ENCODE measurements around the gene TUBA3E. TPM values are rescaled to one million over a fixed set of nuclear protein-coding genes. Genes with fewer than 3 reads are reported as not detected.
"Not testable (repeated sequence)": the region's sequence is repeated elsewhere in the genome, so short reads cannot be mapped to it uniquely, and the experiment has no call there.

TUBA3E gene
- total RNA-seq, 1 donor from 2014 or later, result not detected

- intact Hi-C loops (cut with DNase I), result no loop called here
These were observed 33.4 kb upstream of the TUBA3E start for GRCh38 chr2:130231656-130232055.

GRCh38 chr2:130230907-130231306, 32.7 kb upstream of the TUBA3E start:
- H3K9me3 ChIP-seq; H3K36me3 ChIP-seq; H3K27me3 ChIP-seq; H3K4me1 ChIP-seq; H3K4me3 ChIP-seq; DNase-seq (ENCODE audit: low spot score in 2 of 2); H3K27ac ChIP-seq; intact Hi-C loops (cut with DNase I): not testable (repeated sequence)

More at GRCh38 chr2:130231656-130232055, 33.4 kb upstream of the TUBA3E start:
- Histone ChIP-seq H3K36me3 (no peaks in the 10 kb centered on the region), H3K9me3 (no peaks in the 10 kb centered on the region), H3K27me3 (no peaks in the 10 kb centered on the region), H3K4me3 (no peak overlapping the region), H3K4me1 (no peaks in the 10 kb centered on the region), H3K27ac (no peak overlapping the region)
- no peak for TF ChIP-seq CTCF (IDR thresholded peaks at IDR 0.05)
- no peak for DNase-seq (ENCODE audit: low spot score in 2 of 2)

- H3K9me3 ChIP-seq; DNase-seq (ENCODE audit: low spot score in 2 of 2); H3K4me3 ChIP-seq; H3K27ac ChIP-seq; intact Hi-C loops (cut with DNase I); H3K27me3 ChIP-seq; H3K36me3 ChIP-seq; H3K4me1 ChIP-seq: not testable (repeated sequence)
These were observed 32.1 kb upstream of the TUBA3E start for GRCh38 chr2:130230376-130230775.

- H3K4me1 ChIP-seq; intact Hi-C loops (cut with DNase I); H3K27me3 ChIP-seq; H3K27ac ChIP-seq; H3K9me3 ChIP-seq; H3K36me3 ChIP-seq; DNase-seq (ENCODE audit: low spot score in 2 of 2): not testable (repeated sequence)
- peak overlapping the region in 1 of 2 donors; percentile 24 for H3K4me3 ChIP-seq
These were observed 30.9 kb upstream of the TUBA3E start for GRCh38 chr2:130229161-130229510.

- peak overlapping the region in 1 of 2 donors; percentile 24 for H3K4me3 ChIP-seq
- H3K27me3 ChIP-seq; H3K9me3 ChIP-seq; intact Hi-C loops (cut with DNase I); DNase-seq (ENCODE audit: low spot score in 2 of 2); H3K27ac ChIP-seq; H3K4me1 ChIP-seq; H3K36me3 ChIP-seq: not testable (repeated sequence)
These were observed 30.4 kb upstream of the TUBA3E start for GRCh38 chr2:130228467-130229160.

- H3K27ac ChIP-seq; H3K9me3 ChIP-seq; H3K4me3 ChIP-seq; H3K27me3 ChIP-seq; intact Hi-C loops (cut with DNase I); H3K36me3 ChIP-seq; H3K4me1 ChIP-seq; DNase-seq (ENCODE audit: low spot score in 2 of 2): not testable (repeated sequence)
These were observed 29.8 kb upstream of the TUBA3E start for GRCh38 chr2:130228005-130228404.

GRCh38 chr2:130222523-130222922, 24.3 kb upstream of the TUBA3E start:
- H3K4me3 ChIP-seq; H3K27ac ChIP-seq; H3K27me3 ChIP-seq; H3K9me3 ChIP-seq; DNase-seq (ENCODE audit: low spot score in 2 of 2); H3K4me1 ChIP-seq; intact Hi-C loops (cut with DNase I); H3K36me3 ChIP-seq: not testable (repeated sequence)

GRCh38 chr2:130220505-130220904, 22.3 kb upstream of the TUBA3E start:
- H3K27ac ChIP-seq; H3K27me3 ChIP-seq; H3K9me3 ChIP-seq; H3K4me3 ChIP-seq; H3K36me3 ChIP-seq; H3K4me1 ChIP-seq; intact Hi-C loops (cut with DNase I); DNase-seq (ENCODE audit: low spot score in 2 of 2): not testable (repeated sequence)

GRCh38 chr2:130219147-130219546, 20.9 kb upstream of the TUBA3E start:
- intact Hi-C loops (cut with DNase I); H3K4me1 ChIP-seq; H3K4me3 ChIP-seq: not testable (repeated sequence)

GRCh38 chr2:130207051-130207450, 8.8 kb upstream of the TUBA3E start:
- H3K36me3 ChIP-seq; H3K4me3 ChIP-seq; intact Hi-C loops (cut with DNase I); H3K27ac ChIP-seq; H3K4me1 ChIP-seq; H3K9me3 ChIP-seq; DNase-seq (ENCODE audit: low spot score in 2 of 2); H3K27me3 ChIP-seq: not testable (repeated sequence)

More at GRCh38 chr2:130219147-130219546, 20.9 kb upstream of the TUBA3E start:
- H3K27ac ChIP-seq; H3K9me3 ChIP-seq; H3K36me3 ChIP-seq; H3K27me3 ChIP-seq; DNase-seq (ENCODE audit: low spot score in 2 of 2): not testable (repeated sequence)

- H3K4me1 ChIP-seq; H3K27me3 ChIP-seq; H3K27ac ChIP-seq; intact Hi-C loops (cut with DNase I); DNase-seq (ENCODE audit: low spot score in 2 of 2); H3K36me3 ChIP-seq; H3K4me3 ChIP-seq; H3K9me3 ChIP-seq: not testable (repeated sequence)
These were observed 4.9 kb upstream of the TUBA3E start for GRCh38 chr2:130203150-130203549.

GRCh38 chr2:130202518-130202917, 4.3 kb upstream of the TUBA3E start:
- H3K9me3 ChIP-seq; H3K4me1 ChIP-seq; H3K27ac ChIP-seq; H3K4me3 ChIP-seq; DNase-seq (ENCODE audit: low spot score in 2 of 2); H3K36me3 ChIP-seq; H3K27me3 ChIP-seq; intact Hi-C loops (cut with DNase I): not testable (repeated sequence)

- DNase-seq (ENCODE audit: low spot score in 2 of 2); H3K4me1 ChIP-seq; H3K27ac ChIP-seq; H3K9me3 ChIP-seq; H3K4me3 ChIP-seq; intact Hi-C loops (cut with DNase I); H3K27me3 ChIP-seq; H3K36me3 ChIP-seq: not testable (repeated sequence)
These were observed 2.2 kb downstream of the TUBA3E start for GRCh38 chr2:130196052-130196451.

GRCh38 chr2:130195089-130195635, 3.1 kb downstream of the TUBA3E start:
- H3K9me3 ChIP-seq; H3K4me1 ChIP-seq; H3K27ac ChIP-seq; H3K27me3 ChIP-seq; DNase-seq (ENCODE audit: low spot score in 2 of 2); intact Hi-C loops (cut with DNase I); H3K36me3 ChIP-seq; H3K4me3 ChIP-seq: not testable (repeated sequence)

Measured in ascending aorta (tissue), 2 donors.